OCI-LY3 (cell line): ENCODE measurements around the gene LAMTOR3.
"Not testable (repeated sequence)": the region's sequence is repeated elsewhere in the genome, so short reads cannot be mapped to it uniquely, and the experiment has no call there.

ENCODE experiments used
- H2AFZ ChIP-seq: fragments of 200-600, 300-600 bp; shearing (Covaris generic); 2 replicates; pipeline ENCODE4 v1.6.0; 2014; ENCODE audit warnings: antibody characterized with exemption, low read depth, low read length
- H3K27ac ChIP-seq: fragments of 200-600, 300-600 bp; sonication (generic); 2 replicates; pipeline ENCODE4 v1.5.1; 2014; ENCODE audit warnings: mild to moderate bottlenecking, low read length, moderate library complexity, mixed read lengths
- H3K27me3 ChIP-seq: fragments of 200-600, 300-600 bp; sonication (generic); 2 replicates; pipeline ENCODE4 v1.6.1; 2014; ENCODE audit warnings: low read depth, low read length, mixed read lengths
- H3K36me3 ChIP-seq: fragments of 200-600, 300-600 bp; sonication (generic); replicated peaks from 2 replicates; pipeline ENCODE3; 2014; ENCODE audit warnings: low read depth, low read length, mixed read lengths
- H3K4me1 ChIP-seq: fragments of 300-600, 200-600 bp; sonication (generic); 2 replicates; pipeline ENCODE4 v1.6.1; 2014; ENCODE audit warnings: low read length, mixed read lengths
- H3K4me2 ChIP-seq: fragments of 200-600, 300-600 bp; sonication (generic); 2 replicates; pipeline ENCODE4 v1.6.1; 2014; ENCODE audit warnings: low read length, mixed read lengths
- H3K4me3 ChIP-seq: fragments of 300-600, 200-600 bp; sonication (generic); 2 replicates; pipeline ENCODE4 v1.5.1; 2014; ENCODE audit warnings: antibody characterized with exemption, mild to moderate bottlenecking, low read length, moderate library complexity
- H3K79me2 ChIP-seq: fragments of 300-600, 200-600 bp; shearing (Covaris generic); 2 replicates; pipeline ENCODE4 v1.6.1; 2014; ENCODE audit warnings: mild to moderate bottlenecking, low read length, mixed read lengths
- H3K9ac ChIP-seq: fragments of 300-600, 200-600 bp; shearing (Covaris generic); 2 replicates; pipeline ENCODE4 v1.6.0; 2014; ENCODE audit warnings: mild to moderate bottlenecking, low read length, moderate library complexity
- H3K9me3 ChIP-seq: fragments of 200-600, 300-600 bp; shearing (Covaris generic); 2 replicates; pipeline ENCODE4 v1.6.1; 2014; ENCODE audit warnings: low read length, mixed read lengths; ENCODE audit not compliant: insufficient read depth
- H4K20me1 ChIP-seq: fragments of 200-600, 300-600 bp; sonication (generic); 2 replicates; pipeline ENCODE4 v1.6.1; 2016; ENCODE audit warnings: low read length, mixed read lengths; ENCODE audit not compliant: insufficient read depth
- EZH2phosphoT487 ChIP-seq: fragments of 200-600 bp; shearing (Covaris generic); IDR thresholded peaks from 2 replicates; pipeline ENCODE4 v1.6.1; 2018; ENCODE audit warnings: antibody characterized with exemption, mixed run types, low read depth
- TF ChIP-seq, protein P1 (sequence below): fragments of 200-600, 300-600 bp; sonication (generic); IDR thresholded peaks from 2 replicates; pipeline ENCODE4 v1.5.1; 2014; ENCODE audit warnings: antibody characterized with exemption, low read length, low read depth

The LAMTOR3 gene

DNA sequence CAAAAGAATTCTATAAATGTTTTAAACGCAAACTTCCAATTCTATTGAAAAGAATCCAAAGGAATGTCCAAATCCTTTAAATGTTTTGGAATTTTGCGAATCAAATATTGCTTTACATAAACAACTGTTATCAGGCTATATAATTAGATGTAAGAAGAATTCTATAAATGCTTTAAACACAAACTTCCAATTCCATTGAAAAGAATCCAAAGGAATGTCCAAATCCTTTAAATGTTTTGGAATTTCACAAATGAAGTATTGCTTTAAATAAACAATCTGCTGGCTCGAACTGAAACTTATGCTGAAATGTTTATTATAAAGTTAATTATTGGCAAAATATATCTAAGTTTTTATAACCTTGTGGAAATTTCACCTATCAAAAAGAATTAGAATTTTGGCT is 61.5 kb downstream of the LAMTOR3 start:
- H3K4me2 ChIP-seq = no peak overlapping the region
- no peak overlapping the region for H2AFZ ChIP-seq

DNA sequence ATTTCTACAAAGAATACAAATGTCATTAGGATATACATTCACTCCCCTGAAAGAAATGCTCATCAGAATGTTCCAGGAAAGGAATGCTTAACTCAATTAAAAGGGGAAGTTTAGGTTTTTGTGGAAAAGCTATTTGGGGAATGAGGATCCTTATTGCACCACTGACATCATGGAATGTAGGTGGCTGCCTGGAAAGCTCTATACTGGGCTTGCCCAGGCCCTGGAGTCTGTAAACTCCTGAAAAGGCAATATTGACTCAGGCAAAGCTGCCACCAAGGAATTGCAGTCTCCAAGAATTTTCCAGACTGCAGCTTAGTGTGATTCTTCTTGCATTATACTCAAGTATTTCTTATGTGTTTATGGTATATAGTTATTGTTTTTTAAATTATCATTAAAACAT is 61.9 kb downstream of the LAMTOR3 start:
- Histone ChIP-seq H3K4me1 (peaks cover 7% of the 10 kb centered on the region), H3K27ac (no peak overlapping the region), H3K4me2 (no peak overlapping the region), H4K20me1 (peaks cover 78% of the 10 kb centered on the region), H3K79me2 (peaks cover 71% of the 10 kb centered on the region), H2AFZ (no peak overlapping the region), H3K9me3 (no peaks in the 10 kb centered on the region), H3K9ac (no peak overlapping the region), H3K4me3 (no peak overlapping the region), H3K27me3 (no peaks in the 10 kb centered on the region), H3K36me3 (peaks cover 27% of the 10 kb centered on the region)
- TF ChIP-seq EZH2phosphoT487 = no peak
- TF ChIP-seq, protein P1, sequence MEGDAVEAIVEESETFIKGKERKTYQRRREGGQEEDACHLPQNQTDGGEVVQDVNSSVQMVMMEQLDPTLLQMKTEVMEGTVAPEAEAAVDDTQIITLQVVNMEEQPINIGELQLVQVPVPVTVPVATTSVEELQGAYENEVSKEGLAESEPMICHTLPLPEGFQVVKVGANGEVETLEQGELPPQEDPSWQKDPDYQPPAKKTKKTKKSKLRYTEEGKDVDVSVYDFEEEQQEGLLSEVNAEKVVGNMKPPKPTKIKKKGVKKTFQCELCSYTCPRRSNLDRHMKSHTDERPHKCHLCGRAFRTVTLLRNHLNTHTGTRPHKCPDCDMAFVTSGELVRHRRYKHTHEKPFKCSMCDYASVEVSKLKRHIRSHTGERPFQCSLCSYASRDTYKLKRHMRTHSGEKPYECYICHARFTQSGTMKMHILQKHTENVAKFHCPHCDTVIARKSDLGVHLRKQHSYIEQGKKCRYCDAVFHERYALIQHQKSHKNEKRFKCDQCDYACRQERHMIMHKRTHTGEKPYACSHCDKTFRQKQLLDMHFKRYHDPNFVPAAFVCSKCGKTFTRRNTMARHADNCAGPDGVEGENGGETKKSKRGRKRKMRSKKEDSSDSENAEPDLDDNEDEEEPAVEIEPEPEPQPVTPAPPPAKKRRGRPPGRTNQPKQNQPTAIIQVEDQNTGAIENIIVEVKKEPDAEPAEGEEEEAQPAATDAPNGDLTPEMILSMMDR = no peak

More for the DNA sequence above, 61.5 kb downstream of the LAMTOR3 start:
- no peak overlapping the region for H3K4me3 ChIP-seq
- H4K20me1 ChIP-seq = peaks cover 74% of the 10 kb centered on the region
- no peak overlapping the region for H3K9ac ChIP-seq
- peaks cover 24% of the 10 kb centered on the region for H3K36me3 ChIP-seq
- TF ChIP-seq, protein P1 = no peak
- no peak for TF ChIP-seq EZH2phosphoT487
- no peaks in the 10 kb centered on the region for H3K9me3 ChIP-seq
- H3K27me3 ChIP-seq = no peaks in the 10 kb centered on the region
- H3K79me2 ChIP-seq = peaks cover 67% of the 10 kb centered on the region
- H3K4me1 ChIP-seq = peaks cover 2% of the 10 kb centered on the region
- no peak overlapping the region for H3K27ac ChIP-seq

DNA sequence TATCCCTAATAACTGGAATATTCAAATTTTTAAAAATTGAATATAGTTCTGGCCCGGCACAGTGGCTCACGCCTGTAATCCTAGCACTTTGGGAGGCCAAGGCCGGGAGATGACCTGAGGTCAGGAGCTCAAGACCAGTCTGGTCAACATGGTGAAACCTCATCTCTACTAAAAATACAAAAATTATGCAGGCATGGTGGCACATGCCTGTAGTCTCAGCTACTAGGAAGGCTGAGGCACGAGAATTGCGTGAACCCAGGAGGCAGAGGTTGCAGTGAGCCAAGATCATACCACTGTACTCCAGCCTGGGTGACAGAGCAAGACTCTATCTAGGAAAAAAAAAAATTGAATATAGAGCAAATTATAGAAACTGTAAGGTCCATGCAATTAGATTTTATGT is 64.2 kb downstream of the LAMTOR3 start:
- H2AFZ ChIP-seq, H3K4me3 ChIP-seq, H3K9me3 ChIP-seq, H3K4me2 ChIP-seq, H3K27me3 ChIP-seq, H3K9ac ChIP-seq, H3K27ac ChIP-seq: not testable (repeated sequence)
- peaks cover 18% of the 10 kb centered on the region for H3K36me3 ChIP-seq
- peaks cover 94% of the 10 kb centered on the region for H3K79me2 ChIP-seq
- peaks cover 81% of the 10 kb centered on the region for H4K20me1 ChIP-seq
- peaks cover 12% of the 10 kb centered on the region for H3K4me1 ChIP-seq

DNA sequence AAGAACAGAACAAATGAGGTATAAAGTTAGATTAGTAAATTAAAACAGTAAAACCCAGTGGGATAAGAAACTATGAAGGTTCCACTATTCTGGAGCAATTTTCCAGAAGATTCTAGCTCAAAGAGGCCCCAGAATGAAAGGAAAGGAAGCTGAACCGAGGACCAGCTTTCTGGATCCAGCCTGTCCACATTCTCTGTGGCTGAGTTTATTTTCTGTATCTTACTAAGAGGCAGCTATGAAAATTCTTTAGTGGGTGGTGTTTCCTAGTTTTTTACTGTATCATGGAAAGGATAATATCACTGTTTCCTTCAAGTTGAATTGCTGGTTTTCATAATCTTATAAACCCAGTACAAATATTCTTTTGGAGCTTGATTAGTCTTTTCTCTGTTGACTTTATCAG is 65.8 kb downstream of the LAMTOR3 start:
- Histone ChIP-seq H3K27ac (no peak overlapping the region), H3K79me2 (peaks cover 96% of the 10 kb centered on the region), H3K36me3 (peaks cover 28% of the 10 kb centered on the region), H2AFZ (no peak overlapping the region), H3K27me3 (no peaks in the 10 kb centered on the region), H3K9me3 (no peaks in the 10 kb centered on the region), H4K20me1 (peaks cover 81% of the 10 kb centered on the region), H3K4me2 (no peak overlapping the region), H3K9ac (no peak overlapping the region), H3K4me1 (peaks cover 12% of the 10 kb centered on the region), H3K4me3 (no peak overlapping the region)
- TF ChIP-seq, protein P1 = no peak
- TF ChIP-seq EZH2phosphoT487 = no peak
